ENCODE results near the gene ZNF467.

DNA sequence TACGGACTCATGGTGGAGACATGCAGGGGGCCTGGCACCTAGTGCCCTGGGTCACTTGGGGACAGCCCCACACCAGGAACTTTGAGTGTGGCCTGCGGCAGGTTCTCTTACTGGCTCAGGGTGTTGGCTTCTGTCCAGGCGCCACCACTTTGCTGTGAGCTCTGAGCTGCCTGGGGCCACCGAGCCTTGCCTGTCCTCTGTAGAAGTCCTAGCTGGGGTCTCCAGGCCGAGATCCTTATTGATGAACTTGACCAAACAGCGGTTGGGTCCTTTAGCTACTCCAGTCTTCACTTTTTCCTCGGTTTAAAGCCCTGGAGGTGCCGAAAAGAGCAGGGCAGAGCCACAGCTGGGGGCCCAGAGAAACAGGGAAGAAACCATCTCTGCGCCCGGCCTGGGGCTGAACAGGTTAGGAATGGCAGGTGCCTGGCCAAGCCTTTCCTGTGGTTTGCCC is 41.3 kb downstream of the ZNF467 start:
- TF ChIP-seq TCF12 (IDR thresholded peaks at IDR 0.05; ENCODE audit: low read depth, low read length): no peak
- no peak for TF ChIP-seq CBX5 (IDR thresholded peaks at IDR 0.05; ENCODE audit: low read depth, low read length)
- no peak for TF ChIP-seq EP300 (IDR thresholded peaks at IDR 0.05; ENCODE audit: borderline replicate concordance in 1 of 2, low read depth in 2 of 2, low read length in 2 of 2)
- no peak for TF ChIP-seq RNF2 (IDR thresholded peaks at IDR 0.05; ENCODE audit: borderline replicate concordance, low read depth, low read length, missing control alignments, poor library complexity, severe bottlenecking)

Data from H1 (cell line).